Ovary (tissue), 9 donors: ENCODE measurements around the gene COL8A2. TPM values are rescaled to one million over a fixed set of nuclear protein-coding genes. Genes with fewer than 3 reads are reported as not detected.

Source experiments
- DNase-seq, 5 donors: peaks; one replicate each; pipeline ENCODE4 v3.0.0-alpha.2; 2019 to 2020
- H3K27ac ChIP-seq, 2 donors: fragments of 200-600 bp; one replicate each; pipeline versions ENCODE4 v1.5.1 to v1.8.0; 2019 to 2022
- H3K27me3 ChIP-seq: fragments of 200-600 bp; one replicate; pipeline ENCODE4 v1.8.0; 2022
- H3K36me3 ChIP-seq: fragments of 200-600 bp; sonication (generic); one replicate; pipeline ENCODE4 v1.5.1; 2019
- H3K4me1 ChIP-seq: one replicate; pipeline ENCODE4 v1.8.1; 2013; ENCODE audit warnings: mild to moderate bottlenecking, moderate library complexity; ENCODE audit not compliant: insufficient read depth
- H3K4me3 ChIP-seq: fragments of 200-600 bp; sonication (generic); one replicate; pipeline ENCODE4 v1.5.1; 2017
- H3K9me3 ChIP-seq, 2 donors: fragments of 200-600 bp in 1 of 2; sonication (generic) in 1 of 2; one replicate each; pipeline versions ENCODE4 v1.5.1 to v1.8.1; 2013 to 2019; ENCODE audit warnings: mild to moderate bottlenecking in 1 of 2, moderate library complexity in 1 of 2
- EP300 ChIP-seq: sonication (generic); formaldehyde crosslinking; IDR thresholded peaks from one replicate; pipeline ENCODE4 v1.6.1; 2017; ENCODE audit warnings: antibody characterized with exemption
- POLR2A ChIP-seq: fragments of 450-650 bp; IDR thresholded peaks from one replicate; pipeline ENCODE4 v1.6.1; 2017; ENCODE audit warnings: antibody characterized with exemption, mild to moderate bottlenecking, moderate library complexity
- WGBS, 3 donors: extraction: QIAGEN DNeasy Blood & Tissue Kit in 1 of 3; methylation state at CpG; one replicate each; pipeline versions ENCODE4 v1.1.5 to v1.1.7; 2013 to 2017; 5-methylcytosine and 5-hydroxymethylcytosine counted together
- intact Hi-C, 4 donors: fragments of 100-400 bp; cut with DNase I; formaldehyde crosslinking; loops; one replicate each; pipeline versions ENCODE4 v1.11.0 to v1.15.1; 2022 to 2023
- polyA plus RNA-seq, 2 donors: library from polyadenylated mRNA; stranded (reverse); fragments of 200-250 nt in 1 of 2; fragments of 350-450 nt in 1 of 2; fragmentation: Illumina TruSeq in 1 of 2; extraction: RNeasy Lipid Tissue Mini Kit (QIAGEN cat#74804) in 1 of 2; gene quantifications; one replicate each; pipeline ENCODE4 v1.2.3, GENCODE V29; 2013 to 2014
- total RNA-seq, 7 donors: library from RNA; depleted of rRNA in 2 of 7; stranded (reverse); fragments of >200 nt in 2 of 7; fragmentation: NEBNext Ultra II Directional in 3 of 7; extraction: Animal tissue kit (Norgen Biotek cat#: 25700) in 3 of 7; gene quantifications; one replicate each; pipeline versions ENCODE4 v1.1.0 to v1.2.4, GENCODE V29; 2016 to 2023
- TF ChIP-seq, protein P1 (sequence below), 3 donors: fragments of 450-650 bp in 2 of 3; fragments of 200-600 bp in 1 of 3; IDR thresholded peaks; one replicate each; pipeline versions ENCODE4 v1.5.1 to v1.8.0; 2016 to 2022; ENCODE audit warnings: antibody characterized with exemption in 3 of 3, mild to moderate bottlenecking in 1 of 3
- donor health status: DM: no; HTN: no; CAD: no; lungs with moderate emphysema.
- donor health status: DM: no; HTN: no; CAD: no.
- donor health status: Bipolar disorder and iron deficiency.
- donor health status: DM: yes; HTN: yes; CAD: no.
- donor health status: DM: no; HTN: no; CAD: no.
- donor health status: DM: yes; HTN: yes; CAD: no.

Gene COL8A2
- total and polyA plus RNA-seq, 9 donors, result 2.3 to 6.2 (median 4.1) TPM

- intact Hi-C loops, result no loop called here
- 52 to 63% (median 54%) methylated on average over 3 of the region's 3 CpGs for WGBS, 3 donors
These were observed 44.8 kb downstream of the COL8A2 start for GRCh38 chr1:36080236-36080635.

GRCh38 chr1:36076979-36077573, 47.9 kb downstream of the COL8A2 start:
- H3K36me3 ChIP-seq, result no peaks in the 10 kb centered on the region
- H3K27me3 ChIP-seq, result no peaks in the 10 kb centered on the region
- no peaks in the 10 kb centered on the region for H3K4me1 ChIP-seq
- no peaks in the 10 kb centered on the region for H3K9me3 ChIP-seq
- WGBS, 3 donors, result 18 to 37% (median 23%) methylated on average over 4 of the region's 4 CpGs
- intact Hi-C loops, result no loop called here
- no peak overlapping the region for H3K27ac ChIP-seq
- H3K4me3 ChIP-seq, result no peak overlapping the region
- no peak for DNase-seq
- TF ChIP-seq EP300 (no peak), POLR2A (no peak)
- TF ChIP-seq, protein P1, sequence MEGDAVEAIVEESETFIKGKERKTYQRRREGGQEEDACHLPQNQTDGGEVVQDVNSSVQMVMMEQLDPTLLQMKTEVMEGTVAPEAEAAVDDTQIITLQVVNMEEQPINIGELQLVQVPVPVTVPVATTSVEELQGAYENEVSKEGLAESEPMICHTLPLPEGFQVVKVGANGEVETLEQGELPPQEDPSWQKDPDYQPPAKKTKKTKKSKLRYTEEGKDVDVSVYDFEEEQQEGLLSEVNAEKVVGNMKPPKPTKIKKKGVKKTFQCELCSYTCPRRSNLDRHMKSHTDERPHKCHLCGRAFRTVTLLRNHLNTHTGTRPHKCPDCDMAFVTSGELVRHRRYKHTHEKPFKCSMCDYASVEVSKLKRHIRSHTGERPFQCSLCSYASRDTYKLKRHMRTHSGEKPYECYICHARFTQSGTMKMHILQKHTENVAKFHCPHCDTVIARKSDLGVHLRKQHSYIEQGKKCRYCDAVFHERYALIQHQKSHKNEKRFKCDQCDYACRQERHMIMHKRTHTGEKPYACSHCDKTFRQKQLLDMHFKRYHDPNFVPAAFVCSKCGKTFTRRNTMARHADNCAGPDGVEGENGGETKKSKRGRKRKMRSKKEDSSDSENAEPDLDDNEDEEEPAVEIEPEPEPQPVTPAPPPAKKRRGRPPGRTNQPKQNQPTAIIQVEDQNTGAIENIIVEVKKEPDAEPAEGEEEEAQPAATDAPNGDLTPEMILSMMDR (IDR thresholded peaks at IDR 0.05), result no peak

More at GRCh38 chr1:36080236-36080635, 44.8 kb downstream of the COL8A2 start:
- no peaks in the 10 kb centered on the region for H3K36me3 ChIP-seq
- no peak overlapping the region for H3K27ac ChIP-seq
- H3K4me1 ChIP-seq, result peaks cover 4% of the 10 kb centered on the region
- TF ChIP-seq, protein P1 (IDR thresholded peaks at IDR 0.05), result no peak
- TF ChIP-seq EP300 (no peak), POLR2A (no peak)
- H3K27me3 ChIP-seq, result no peaks in the 10 kb centered on the region
- no peaks in the 10 kb centered on the region for H3K9me3 ChIP-seq
- H3K4me3 ChIP-seq, result no peak overlapping the region
- no peak for DNase-seq

DNA sequence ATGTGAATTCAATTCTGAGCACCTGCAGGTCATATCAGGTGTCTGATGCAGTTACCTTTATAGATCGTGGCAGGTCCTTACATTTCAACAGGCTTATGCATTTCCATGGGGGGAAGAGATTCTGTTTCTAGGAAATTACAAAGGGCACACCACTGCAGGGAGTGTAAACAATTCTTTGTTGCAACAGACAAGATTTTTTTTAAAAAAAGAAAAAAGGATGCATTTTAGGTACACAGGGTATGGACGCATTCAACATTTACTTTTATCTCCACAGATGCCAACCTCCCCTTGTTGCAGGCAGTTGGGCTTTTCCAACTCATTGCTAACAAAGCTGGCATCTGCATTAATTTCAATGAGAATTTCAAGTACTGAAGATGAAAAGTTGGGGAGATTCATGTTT, 54.7 kb downstream of the COL8A2 start:
- Histone ChIP-seq H3K9me3 (no peaks in the 10 kb centered on the region), H3K27me3 (no peaks in the 10 kb centered on the region), H3K36me3 (no peaks in the 10 kb centered on the region), H3K4me3 (no peak overlapping the region), H3K27ac (no peak overlapping the region), H3K4me1 (no peaks in the 10 kb centered on the region)
- no peak for DNase-seq
- intact Hi-C loops, result no loop called here
- WGBS, 3 donors, result 77 to 85% (median 84%) methylated on average over 2 of the region's 2 CpGs
- TF ChIP-seq POLR2A, result no peak

DNA sequence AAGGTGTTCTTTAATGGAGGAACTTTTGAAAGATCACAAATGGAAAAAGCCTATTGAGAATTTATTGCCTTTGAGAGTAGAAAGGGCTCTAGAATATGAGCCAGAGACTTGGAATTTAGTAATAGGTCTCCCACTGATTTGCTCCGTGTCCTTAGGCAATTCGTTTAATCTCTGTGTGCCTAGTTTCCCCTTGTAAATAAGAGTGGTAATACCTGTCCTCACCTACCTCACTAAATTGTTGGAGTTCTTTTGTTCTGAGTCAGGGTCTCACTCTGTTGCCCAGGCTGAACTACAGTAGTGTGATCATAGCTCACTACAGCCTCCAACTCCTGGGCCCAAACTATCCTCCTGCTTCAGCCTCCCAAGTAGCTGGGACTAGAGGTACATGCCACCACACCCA, 56.2 kb downstream of the COL8A2 start:
- Histone ChIP-seq H3K27ac (no peak overlapping the region), H3K27me3 (no peaks in the 10 kb centered on the region), H3K4me3 (no peak overlapping the region), H3K9me3 (no peaks in the 10 kb centered on the region), H3K4me1 (no peaks in the 10 kb centered on the region), H3K36me3 (no peaks in the 10 kb centered on the region)
- intact Hi-C loops, result loop anchor here in 1 of 4 donors (5.0 kb wide), 1 partner anchor 1438 kb away; no protein-coding TSS in a partner anchor
- no peak for DNase-seq
- TF ChIP-seq EP300 (no peak), POLR2A (no peak)
- TF ChIP-seq, protein P1 (IDR thresholded peaks at IDR 0.05), result no peak
- whole genome bisulfite sequencing, 3 donors, result 77 to 89% (median 84%) methylated on average over 2 of the region's 2 CpGs

DNA sequence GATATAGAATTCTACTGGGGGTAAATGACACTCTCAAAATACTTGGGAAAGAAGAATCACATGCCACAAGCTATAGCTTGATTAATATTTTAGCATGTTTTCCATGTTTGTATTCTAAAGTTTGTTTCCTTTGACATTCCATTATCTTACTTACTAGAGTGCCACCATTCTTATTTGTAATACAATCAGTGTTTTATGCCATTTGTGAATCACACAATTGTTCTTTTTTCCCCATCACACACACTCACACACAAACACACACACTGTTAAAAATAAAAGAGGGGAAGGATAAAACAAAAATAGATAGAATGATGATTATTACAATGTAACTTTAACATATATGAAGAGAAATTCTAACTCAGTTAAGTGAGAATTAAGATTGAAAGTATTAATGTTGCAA, 57.2 kb downstream of the COL8A2 start:
- H3K9me3 ChIP-seq, result no peaks in the 10 kb centered on the region
- H3K27ac ChIP-seq, result no peak overlapping the region
- intact Hi-C loops, result loop anchor here in 1 of 4 donors (5.0 kb wide), 1 partner anchor 1439 kb away; no protein-coding TSS in a partner anchor
- no peaks in the 10 kb centered on the region for H3K27me3 ChIP-seq
- no peaks in the 10 kb centered on the region for H3K36me3 ChIP-seq
- H3K4me1 ChIP-seq, result no peaks in the 10 kb centered on the region
- TF ChIP-seq POLR2A (no peak), EP300 (no peak)
- TF ChIP-seq, protein P1 (IDR thresholded peaks at IDR 0.05), result no peak
- no peak for DNase-seq
- no peak overlapping the region for H3K4me3 ChIP-seq
